ENCODE results near the gene ATP10A. TPM values are rescaled to one million over a fixed set of nuclear protein-coding genes. Genes with fewer than 3 reads are reported as not detected.

The ATP10A gene
- total and polyA plus RNA-seq, 2 experiments from 2014 or later, result 0.75 to 0.77 TPM

GRCh38 chr15:25743548-25744275 is 119.4 kb downstream of the ATP10A start:
- H3K4me1 ChIP-seq (ENCODE audit: insufficient read depth), result no peaks in the 10 kb centered on the region
- no peak overlapping the region for H3K4me2 ChIP-seq
- no peaks in the 10 kb centered on the region for H4K20me1 ChIP-seq (ENCODE audit: insufficient read depth, poor library complexity, severe bottlenecking)
- WGBS (ENCODE audit: low lambda C conversion rate, missing lambda C conversion rate), result 92% methylated on average over 10 of the region's 10 CpGs
- no peak for TF ChIP-seq CTCF (IDR thresholded peaks at IDR 0.05; ENCODE audit: poor library complexity)
- no peak for TF ChIP-seq EZH2phosphoT487 (IDR thresholded peaks at IDR 0.05; ENCODE audit: low read depth, severe bottlenecking, unreplicated experiment)
- no peak for TF ChIP-seq EZH2 (IDR thresholded peaks at IDR 0.05; ENCODE audit: borderline replicate concordance)
- H3K27me3 ChIP-seq, result no peaks in the 10 kb centered on the region
- no peaks in the 10 kb centered on the region for H3K9me2 ChIP-seq (replicated peaks; ENCODE audit: insufficient read depth)
- H3K9me3 ChIP-seq (ENCODE audit: low read depth), result no peaks in the 10 kb centered on the region
- no peak overlapping the region for H2AFZ ChIP-seq
- H3K36me3 ChIP-seq (replicated peaks; ENCODE audit: insufficient read depth, low read depth), result no peaks in the 10 kb centered on the region
- no peak for DNase-seq (ENCODE audit: low spot score)
- H3K4me3 ChIP-seq, result no peak overlapping the region
- H3K27ac ChIP-seq, result no peak overlapping the region
- H3K79me2 ChIP-seq, result no peaks in the 10 kb centered on the region

GRCh38 chr15:25742776-25743547 is 120.2 kb downstream of the ATP10A start:
- Histone ChIP-seq H3K4me1 (ENCODE audit: insufficient read depth) (no peaks in the 10 kb centered on the region), H4K20me1 (ENCODE audit: insufficient read depth, poor library complexity, severe bottlenecking) (no peaks in the 10 kb centered on the region), H3K4me3 (no peak overlapping the region), H3K4me2 (no peak overlapping the region), H3K9me2 (replicated peaks; ENCODE audit: insufficient read depth) (no peaks in the 10 kb centered on the region), H3K27me3 (no peaks in the 10 kb centered on the region), H3K36me3 (replicated peaks; ENCODE audit: insufficient read depth, low read depth) (no peaks in the 10 kb centered on the region), H3K27ac (no peak overlapping the region), H3K79me2 (no peaks in the 10 kb centered on the region), H2AFZ (no peak overlapping the region), H3K9me3 (ENCODE audit: low read depth) (no peaks in the 10 kb centered on the region)
- WGBS (ENCODE audit: low lambda C conversion rate, missing lambda C conversion rate), result 71% methylated on average over 9 of the region's 9 CpGs
- DNase-seq (ENCODE audit: low spot score), result no peak
- no peak for TF ChIP-seq EZH2 (IDR thresholded peaks at IDR 0.05; ENCODE audit: borderline replicate concordance)
- no peak for TF ChIP-seq CTCF (IDR thresholded peaks at IDR 0.05; ENCODE audit: poor library complexity)
- TF ChIP-seq EZH2phosphoT487 (IDR thresholded peaks at IDR 0.05; ENCODE audit: low read depth, severe bottlenecking, unreplicated experiment), result no peak

- H4K20me1 ChIP-seq (ENCODE audit: insufficient read depth, poor library complexity, severe bottlenecking), result no peaks in the 10 kb centered on the region
- no peaks in the 10 kb centered on the region for H3K9me2 ChIP-seq (replicated peaks; ENCODE audit: insufficient read depth)
- WGBS (ENCODE audit: low lambda C conversion rate, missing lambda C conversion rate), result 85% methylated on average over 19 of the region's 19 CpGs
- no peak for DNase-seq (ENCODE audit: low spot score)
- no peak for TF ChIP-seq EZH2phosphoT487 (IDR thresholded peaks at IDR 0.05; ENCODE audit: low read depth, severe bottlenecking, unreplicated experiment)
- TF ChIP-seq EZH2 (IDR thresholded peaks at IDR 0.05; ENCODE audit: borderline replicate concordance), result no peak
- TF ChIP-seq CTCF (IDR thresholded peaks at IDR 0.05; ENCODE audit: poor library complexity), result no peak
- H3K4me2 ChIP-seq, result no peak overlapping the region
- no peak overlapping the region for H3K27ac ChIP-seq
- no peak overlapping the region for H2AFZ ChIP-seq
- H3K36me3 ChIP-seq (replicated peaks; ENCODE audit: insufficient read depth, low read depth), result no peaks in the 10 kb centered on the region
- no peaks in the 10 kb centered on the region for H3K79me2 ChIP-seq
- H3K27me3 ChIP-seq, result no peaks in the 10 kb centered on the region
- H3K9me3 ChIP-seq (ENCODE audit: low read depth), result no peaks in the 10 kb centered on the region
- H3K4me3 ChIP-seq, result no peak overlapping the region
- no peaks in the 10 kb centered on the region for H3K4me1 ChIP-seq (ENCODE audit: insufficient read depth)
Measured at GRCh38 chr15:25742041-25742730, 120.9 kb downstream of the ATP10A start.
